Panc1 (cell line): ENCODE results near the gene SIK3.

ENCODE experiments used
- CTCF ChIP-seq: fragments of 450-650 bp; IDR thresholded peaks from 2 replicates; pipeline ENCODE4 v1.5.1; 2017; ENCODE audit warnings: mild to moderate bottlenecking
- POLR2AphosphoS5 ChIP-seq: IDR thresholded peaks from 2 replicates; pipeline ENCODE4 v1.6.1; 2012; ENCODE audit warnings: mild to moderate bottlenecking, low read depth, low read length, moderate library complexity
- REST ChIP-seq, 2 experiments: IDR thresholded peaks; 2 replicates each; pipeline ENCODE4 v1.6.1; 2011 to 2012; ENCODE audit warnings: low read depth in 2 of 2, control low read depth in 1 of 2, low read length in 1 of 2, mild to moderate bottlenecking in 1 of 2, moderate library complexity in 1 of 2; ENCODE audit not compliant: insufficient read depth in 1 of 2
- SIN3A ChIP-seq: IDR thresholded peaks from 2 replicates; pipeline ENCODE4 v1.6.1; 2012; ENCODE audit warnings: low read depth, mild to moderate bottlenecking, low read length, moderate library complexity, borderline replicate concordance; ENCODE audit not compliant: insufficient read depth
- TCF7L2 ChIP-seq: IDR thresholded peaks from 2 replicates; pipeline ENCODE4 v1.6.1; 2011; ENCODE audit warnings: mild to moderate bottlenecking, low read depth, low read length, inconsistent platforms

GRCh38 chr11:116874251-116874650 is 224.0 kb downstream of the SIK3 start:
- TF ChIP-seq CTCF (no peak), REST (IDR thresholded peaks at IDR 0.05; ENCODE audit: insufficient read depth in 1 of 2, low read depth in 2 of 2, low read length in 1 of 2) (no peak), SIN3A (no peak), POLR2AphosphoS5 (no peak), TCF7L2 (no peak)
